Fibroblast of lung (primary cell): ENCODE results near the gene RYR2. TPM values are rescaled to one million over a fixed set of nuclear protein-coding genes. Genes with fewer than 3 reads are reported as not detected.

Experiments used
- DNase-seq, 2 donors: peaks; one replicate each; pipeline versions ENCODE4 v3.0.0 to v3.0.0-alpha.2; 2010; ENCODE audit warnings: low read depth in 2 of 2
- H2AFZ ChIP-seq: 2 replicates; pipeline ENCODE4 v1.5.1; 2012; ENCODE audit warnings: low read length, control low read depth, inconsistent platforms
- H3K27ac ChIP-seq: 2 replicates; pipeline ENCODE4 v1.5.1; 2011; ENCODE audit warnings: low read length, control low read depth; ENCODE audit not compliant: insufficient read depth
- H3K27me3 ChIP-seq: 2 replicates; pipeline ENCODE4 v1.5.1; 2011; ENCODE audit warnings: mild to moderate bottlenecking, low read length; ENCODE audit not compliant: control insufficient read depth, insufficient read depth
- H3K36me3 ChIP-seq: 2 replicates; pipeline ENCODE4 v1.5.1; 2011; ENCODE audit warnings: low read length; ENCODE audit not compliant: control insufficient read depth, insufficient read depth
- H3K4me1 ChIP-seq: 2 replicates; pipeline ENCODE4 v1.5.1; 2011; ENCODE audit warnings: low read length; ENCODE audit not compliant: control insufficient read depth, insufficient read depth; ENCODE audit errors: extremely low read depth
- H3K4me2 ChIP-seq: 2 replicates; pipeline ENCODE4 v1.5.1; 2011; ENCODE audit warnings: low read length, control low read depth; ENCODE audit not compliant: insufficient read depth; ENCODE audit errors: extremely low read depth
- H3K4me3 ChIP-seq, 4 experiments: fragments of 200-600 bp in 1 of 4; sonication (generic) in 1 of 4; replicated peaks in 1 of 4; 2 replicates each; pipeline ENCODE4 v1.5.1; 2011 to 2016; ENCODE audit warnings: low read length in 4 of 4, low read depth in 3 of 4, mild to moderate bottlenecking in 3 of 4, control low read depth in 2 of 4, inconsistent platforms in 1 of 4, mixed read lengths in 1 of 4; ENCODE audit not compliant: insufficient read depth in 1 of 4; ENCODE audit errors: control extremely low read depth in 1 of 4
- H3K79me2 ChIP-seq: 2 replicates; pipeline ENCODE4 v1.5.1; 2012; ENCODE audit warnings: mild to moderate bottlenecking, low read length, inconsistent platforms; ENCODE audit not compliant: control insufficient read depth, insufficient read depth
- H3K9ac ChIP-seq: 2 replicates; pipeline ENCODE4 v1.5.1; 2011; ENCODE audit warnings: mild to moderate bottlenecking, low read length, control low read depth; ENCODE audit not compliant: insufficient read depth
- H3K9me3 ChIP-seq: 2 replicates; pipeline ENCODE4 v1.5.1; 2012; ENCODE audit warnings: low read depth, low read length; ENCODE audit not compliant: control insufficient read depth, insufficient read depth
- H4K20me1 ChIP-seq: 2 replicates; pipeline ENCODE4 v1.5.1; 2011; ENCODE audit warnings: low read length; ENCODE audit not compliant: control insufficient read depth, insufficient read depth; ENCODE audit errors: extremely low read depth
- EZH2 ChIP-seq: IDR thresholded peaks from 2 replicates; pipeline ENCODE4 v1.5.1; 2012; ENCODE audit warnings: low read length, control low read depth, mild to moderate bottlenecking; ENCODE audit errors: missing control alignments
- polyA plus RNA-seq, 2 donors: library from polyadenylated mRNA; depleted of rRNA in 1 of 2; stranded (reverse) in 1 of 2; unstranded in 1 of 2; fragments of >200 nt; gene quantifications; 2 replicates each; pipeline ENCODE4 v1.2.1, GENCODE V29; 2011 to 2012; ENCODE audit warnings: missing spikeins in 1 of 2
- total RNA-seq: library from RNA; depleted of rRNA; stranded (reverse); fragments of >200 nt; gene quantifications from 2 replicates; pipeline ENCODE4 v1.2.1, GENCODE V29; 2014
- TF ChIP-seq, protein P1 (sequence below), 2 donors: IDR thresholded peaks in 1 of 2; conservative IDR thresholded peaks in 1 of 2; 1 replicate in 1 of 2; 2 replicates in 1 of 2; pipeline ENCODE4 v1.5.1; 2011 to 2012; ENCODE audit warnings: low read length in 2 of 2, control low read depth in 1 of 2, inconsistent platforms in 1 of 2, low read depth in 1 of 2, mild to moderate bottlenecking in 1 of 2

The RYR2 gene
- total and polyA plus RNA-seq, 2 donors (not counting 1 experiment from before 2014, with no cell fraction given) = 0.06 to 0.17 TPM

- H3K9me3 ChIP-seq = no peaks in the 10 kb centered on the region
- no peak overlapping the region for H3K4me2 ChIP-seq
- no peaks in the 10 kb centered on the region for H4K20me1 ChIP-seq
- H3K9ac ChIP-seq = no peak overlapping the region
- TF ChIP-seq EZH2 = no peak
- TF ChIP-seq, protein P1, sequence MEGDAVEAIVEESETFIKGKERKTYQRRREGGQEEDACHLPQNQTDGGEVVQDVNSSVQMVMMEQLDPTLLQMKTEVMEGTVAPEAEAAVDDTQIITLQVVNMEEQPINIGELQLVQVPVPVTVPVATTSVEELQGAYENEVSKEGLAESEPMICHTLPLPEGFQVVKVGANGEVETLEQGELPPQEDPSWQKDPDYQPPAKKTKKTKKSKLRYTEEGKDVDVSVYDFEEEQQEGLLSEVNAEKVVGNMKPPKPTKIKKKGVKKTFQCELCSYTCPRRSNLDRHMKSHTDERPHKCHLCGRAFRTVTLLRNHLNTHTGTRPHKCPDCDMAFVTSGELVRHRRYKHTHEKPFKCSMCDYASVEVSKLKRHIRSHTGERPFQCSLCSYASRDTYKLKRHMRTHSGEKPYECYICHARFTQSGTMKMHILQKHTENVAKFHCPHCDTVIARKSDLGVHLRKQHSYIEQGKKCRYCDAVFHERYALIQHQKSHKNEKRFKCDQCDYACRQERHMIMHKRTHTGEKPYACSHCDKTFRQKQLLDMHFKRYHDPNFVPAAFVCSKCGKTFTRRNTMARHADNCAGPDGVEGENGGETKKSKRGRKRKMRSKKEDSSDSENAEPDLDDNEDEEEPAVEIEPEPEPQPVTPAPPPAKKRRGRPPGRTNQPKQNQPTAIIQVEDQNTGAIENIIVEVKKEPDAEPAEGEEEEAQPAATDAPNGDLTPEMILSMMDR (conservative IDR thresholded peaks at IDR 0.05 in 1 of 2, IDR thresholded peaks at IDR 0.05 in 1 of 2; ENCODE audit: low read depth in 1 of 2, low read length in 2 of 2) = no peak
- no peaks in the 10 kb centered on the region for H3K4me1 ChIP-seq
- H3K27ac ChIP-seq = no peak overlapping the region
- H3K27me3 ChIP-seq = no peaks in the 10 kb centered on the region
- no peak overlapping the region for H3K4me3 ChIP-seq
- H2AFZ ChIP-seq = no peak overlapping the region
- no peaks in the 10 kb centered on the region for H3K36me3 ChIP-seq
- H3K79me2 ChIP-seq = no peaks in the 10 kb centered on the region
- DNase-seq = no peak
Observed at GRCh38 chr1:237249120-237249519, 207.1 kb downstream of the RYR2 start.

- no peak overlapping the region for H3K4me2 ChIP-seq
- no peaks in the 10 kb centered on the region for H3K27me3 ChIP-seq
- no peak overlapping the region for H3K27ac ChIP-seq
- H3K9me3 ChIP-seq = no peaks in the 10 kb centered on the region
- DNase-seq = no peak
- no peaks in the 10 kb centered on the region for H3K36me3 ChIP-seq
- H3K4me3 ChIP-seq = no peak overlapping the region
- no peaks in the 10 kb centered on the region for H3K79me2 ChIP-seq
- H4K20me1 ChIP-seq = no peaks in the 10 kb centered on the region
- no peak for TF ChIP-seq EZH2
- TF ChIP-seq, protein P1 (conservative IDR thresholded peaks at IDR 0.05 in 1 of 2, IDR thresholded peaks at IDR 0.05 in 1 of 2; ENCODE audit: low read depth in 1 of 2, low read length in 2 of 2) = no peak
- no peak overlapping the region for H2AFZ ChIP-seq
- no peak overlapping the region for H3K9ac ChIP-seq
- H3K4me1 ChIP-seq = no peaks in the 10 kb centered on the region
Observed at GRCh38 chr1:237250055-237250454, 208.1 kb downstream of the RYR2 start.

GRCh38 chr1:237255071-237255470 is 213.1 kb downstream of the RYR2 start:
- no peaks in the 10 kb centered on the region for H3K27me3 ChIP-seq
- no peaks in the 10 kb centered on the region for H3K79me2 ChIP-seq
- H2AFZ ChIP-seq = no peak overlapping the region
- TF ChIP-seq, protein P1 (conservative IDR thresholded peaks at IDR 0.05 in 1 of 2, IDR thresholded peaks at IDR 0.05 in 1 of 2; ENCODE audit: low read depth in 1 of 2, low read length in 2 of 2) = no peak
- TF ChIP-seq EZH2 = no peak
- no peak overlapping the region for H3K9ac ChIP-seq
- H3K4me2 ChIP-seq = no peak overlapping the region
- no peak overlapping the region for H3K4me3 ChIP-seq
- no peaks in the 10 kb centered on the region for H3K36me3 ChIP-seq
- H3K27ac ChIP-seq = no peak overlapping the region
- H3K9me3 ChIP-seq = no peaks in the 10 kb centered on the region
- no peak for DNase-seq
- no peaks in the 10 kb centered on the region for H3K4me1 ChIP-seq
- no peaks in the 10 kb centered on the region for H4K20me1 ChIP-seq
